Esophagus muscularis mucosa (tissue), 4 donors: Measurements from ENCODE around the gene NT5DC1.

Experiments used
- CTCF ChIP-seq, 3 experiments: fragments of 200-600 bp in 2 of 3; fragments of 450-650 bp in 1 of 3; sonication (generic) in 2 of 3; IDR thresholded peaks; one replicate each; pipeline ENCODE4 v1.5.1; 2017 to 2019; ENCODE audit warnings: antibody characterized with exemption in 3 of 3, mild to moderate bottlenecking in 2 of 3, moderate library complexity in 1 of 3
- EP300 ChIP-seq: sonication (generic); formaldehyde crosslinking; IDR thresholded peaks from one replicate; pipeline ENCODE4 v1.6.1; 2017; ENCODE audit warnings: antibody characterized with exemption
- POLR2A ChIP-seq: fragments of 450-650 bp; IDR thresholded peaks from one replicate; pipeline ENCODE4 v1.6.1; 2017; ENCODE audit warnings: antibody characterized with exemption, moderate library complexity, mild to moderate bottlenecking, low read depth

- TF ChIP-seq CTCF (IDR thresholded peaks at IDR 0.05), result no peak
- TF ChIP-seq EP300, result no peak
- TF ChIP-seq POLR2A, result no peak
Measured at GRCh38 chr6:116166369-116166768, 65.7 kb downstream of the NT5DC1 start.
